ENCODE results near the gene RALY.

Gene RALY

GRCh38 chr20:34075647-34076046 lies 81.9 kb downstream of the RALY start:
- Histone ChIP-seq H3K9ac (ENCODE audit: low read length) (no peak overlapping the region), H3K36me3 (ENCODE audit: control insufficient read depth, insufficient read depth, low read length) (peaks cover 22% of the 10 kb centered on the region), H3K4me3 (ENCODE audit: low read length) (no peak overlapping the region), H3K27me3 (ENCODE audit: control insufficient read depth, insufficient read depth, low read length) (no peaks in the 10 kb centered on the region), H3K4me1 (ENCODE audit: control insufficient read depth, insufficient read depth, low read length) (no peaks in the 10 kb centered on the region), H3K9me3 (ENCODE audit: control insufficient read depth, low read length) (no peaks in the 10 kb centered on the region)

DNA sequence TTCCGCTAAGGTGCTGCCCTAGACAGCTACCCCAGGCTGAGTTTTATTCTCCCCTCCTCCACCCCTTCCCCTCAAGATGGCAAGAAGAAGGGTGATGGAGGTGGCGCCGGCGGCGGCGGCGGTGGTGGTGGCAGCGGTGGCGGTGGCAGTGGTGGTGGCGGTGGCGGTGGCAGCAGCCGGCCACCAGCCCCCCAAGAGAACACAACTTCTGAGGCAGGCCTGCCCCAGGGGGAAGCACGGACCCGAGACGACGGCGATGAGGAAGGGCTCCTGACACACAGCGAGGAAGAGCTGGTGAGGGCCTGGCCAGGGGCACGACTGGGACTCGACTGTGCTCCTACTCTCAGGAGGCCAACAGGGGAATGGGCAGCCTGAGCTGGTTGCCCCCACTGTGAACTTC lies 83.2 kb downstream of the RALY start:
- Histone ChIP-seq H3K4me3 (ENCODE audit: low read length) (no peak overlapping the region), H3K9me3 (ENCODE audit: control insufficient read depth, low read length) (no peaks in the 10 kb centered on the region), H3K36me3 (ENCODE audit: control insufficient read depth, insufficient read depth, low read length) (peaks cover 22% of the 10 kb centered on the region), H3K4me1 (ENCODE audit: control insufficient read depth, insufficient read depth, low read length) (peaks cover 5% of the 10 kb centered on the region), H3K27me3 (ENCODE audit: control insufficient read depth, insufficient read depth, low read length) (no peaks in the 10 kb centered on the region), H3K9ac (ENCODE audit: low read length) (no peak overlapping the region)

DNA sequence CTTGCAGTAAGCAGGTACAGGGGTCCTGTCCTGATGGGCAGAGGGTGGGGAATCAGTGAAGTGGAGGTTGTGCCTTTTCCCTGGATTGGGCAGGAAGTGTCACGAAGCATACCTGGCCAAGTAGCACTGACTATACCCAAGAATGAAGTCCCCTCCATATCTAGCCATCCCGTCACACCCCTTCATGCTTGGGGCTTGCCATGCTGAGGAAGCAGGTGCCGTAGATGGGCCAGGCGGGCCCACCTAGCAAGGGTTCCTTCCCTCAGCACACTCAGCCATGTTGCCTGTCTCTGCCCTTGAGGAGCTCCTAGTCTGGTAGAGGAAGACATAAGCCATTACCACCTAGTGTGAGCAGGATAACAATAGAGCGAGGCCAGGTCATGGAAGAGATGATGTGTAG lies 84.8 kb downstream of the RALY start:
- H3K9me3 ChIP-seq (ENCODE audit: control insufficient read depth, low read length) = no peaks in the 10 kb centered on the region
- peaks cover 20% of the 10 kb centered on the region for H3K4me1 ChIP-seq (ENCODE audit: control insufficient read depth, insufficient read depth, low read length)
- H3K36me3 ChIP-seq (ENCODE audit: control insufficient read depth, insufficient read depth, low read length) = peaks cover 20% of the 10 kb centered on the region
- no peak overlapping the region for H3K9ac ChIP-seq (ENCODE audit: low read length)
- H3K4me3 ChIP-seq (ENCODE audit: low read length) = no peak overlapping the region
- H3K27me3 ChIP-seq (ENCODE audit: control insufficient read depth, insufficient read depth, low read length) = no peaks in the 10 kb centered on the region

DNA sequence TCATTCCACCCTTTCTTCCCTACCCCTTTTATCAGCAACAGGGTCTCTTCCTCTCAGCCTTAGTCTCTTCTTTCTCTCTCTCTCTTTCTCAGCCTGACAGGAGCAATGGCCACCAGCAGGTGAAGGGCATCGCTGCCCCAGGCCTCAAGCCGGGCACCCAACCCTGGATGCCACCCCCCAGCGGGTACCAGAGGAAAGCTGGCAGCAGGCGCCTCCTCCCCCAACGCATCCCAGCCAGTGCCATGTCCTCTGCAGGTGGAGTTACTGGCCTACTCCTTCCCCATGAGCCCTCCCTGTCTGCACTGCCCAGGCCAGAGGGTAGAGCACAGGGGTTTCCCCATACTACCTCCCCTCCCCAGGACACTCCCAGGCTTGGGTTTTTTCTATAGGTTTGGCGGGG lies 86.1 kb downstream of the RALY start:
- peaks cover 15% of the 10 kb centered on the region for H3K36me3 ChIP-seq (ENCODE audit: control insufficient read depth, insufficient read depth, low read length)

GRCh38 chr20:34082232-34082887 lies 88.6 kb downstream of the RALY start:
- Histone ChIP-seq H3K4me1 (ENCODE audit: control insufficient read depth, insufficient read depth, low read length) (peaks cover 21% of the 10 kb centered on the region), H3K36me3 (ENCODE audit: control insufficient read depth, insufficient read depth, low read length) (peaks cover 11% of the 10 kb centered on the region), H3K9me3 (ENCODE audit: control insufficient read depth, low read length) (no peaks in the 10 kb centered on the region), H3K9ac (ENCODE audit: low read length) (no peak overlapping the region), H3K4me3 (ENCODE audit: low read length) (no peak overlapping the region), H3K27me3 (ENCODE audit: control insufficient read depth, insufficient read depth, low read length) (no peaks in the 10 kb centered on the region)

More for the DNA sequence above, 86.1 kb downstream of the RALY start:
- Histone ChIP-seq H3K4me1 (ENCODE audit: control insufficient read depth, insufficient read depth, low read length) (peaks cover 21% of the 10 kb centered on the region), H3K9ac (ENCODE audit: low read length) (no peak overlapping the region), H3K27me3 (ENCODE audit: control insufficient read depth, insufficient read depth, low read length) (no peaks in the 10 kb centered on the region), H3K9me3 (ENCODE audit: control insufficient read depth, low read length) (no peaks in the 10 kb centered on the region), H3K4me3 (ENCODE audit: low read length) (no peak overlapping the region)

DNA sequence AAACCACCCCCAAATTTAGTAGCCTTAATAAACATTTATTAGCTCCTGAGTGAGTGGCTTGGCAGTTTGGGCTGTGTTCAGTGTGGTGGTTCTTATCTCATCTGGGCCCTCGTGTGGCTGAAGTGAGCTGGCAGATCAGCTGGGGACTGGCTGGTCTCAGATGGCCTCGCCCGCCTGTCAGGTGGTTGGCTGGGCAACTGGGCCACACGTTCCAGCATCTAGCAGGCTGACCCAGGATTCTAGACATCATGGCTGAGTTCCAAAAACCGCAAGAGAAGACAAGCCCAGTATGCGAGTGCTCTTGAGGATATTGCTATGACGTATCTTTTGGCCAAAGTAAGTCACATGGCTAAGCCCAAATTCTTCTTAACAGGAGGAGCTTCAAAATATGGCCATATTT lies 89.4 kb downstream of the RALY start:
- no peaks in the 10 kb centered on the region for H3K27me3 ChIP-seq (ENCODE audit: control insufficient read depth, insufficient read depth, low read length)
- no peak overlapping the region for H3K9ac ChIP-seq (ENCODE audit: low read length)
- no peaks in the 10 kb centered on the region for H3K9me3 ChIP-seq (ENCODE audit: control insufficient read depth, low read length)
- H3K4me3 ChIP-seq (ENCODE audit: low read length) = no peak overlapping the region
- peaks cover 21% of the 10 kb centered on the region for H3K4me1 ChIP-seq (ENCODE audit: control insufficient read depth, insufficient read depth, low read length)
- peaks cover 13% of the 10 kb centered on the region for H3K36me3 ChIP-seq (ENCODE audit: control insufficient read depth, insufficient read depth, low read length)

GRCh38 chr20:34083781-34084180 lies 90.1 kb downstream of the RALY start:
- no peaks in the 10 kb centered on the region for H3K9me3 ChIP-seq (ENCODE audit: control insufficient read depth, low read length)
- H3K36me3 ChIP-seq (ENCODE audit: control insufficient read depth, insufficient read depth, low read length) = peaks cover 15% of the 10 kb centered on the region
- H3K27me3 ChIP-seq (ENCODE audit: control insufficient read depth, insufficient read depth, low read length) = no peaks in the 10 kb centered on the region
- H3K9ac ChIP-seq (ENCODE audit: low read length) = no peak overlapping the region
- no peak overlapping the region for H3K4me3 ChIP-seq (ENCODE audit: low read length)
- peaks cover 21% of the 10 kb centered on the region for H3K4me1 ChIP-seq (ENCODE audit: control insufficient read depth, insufficient read depth, low read length)

- H3K27me3 ChIP-seq (ENCODE audit: control insufficient read depth, insufficient read depth, low read length) = no peaks in the 10 kb centered on the region
- H3K9me3 ChIP-seq (ENCODE audit: control insufficient read depth, low read length) = no peaks in the 10 kb centered on the region
- H3K36me3 ChIP-seq (ENCODE audit: control insufficient read depth, insufficient read depth, low read length) = peaks cover 11% of the 10 kb centered on the region
- no peak overlapping the region for H3K9ac ChIP-seq (ENCODE audit: low read length)
- peaks cover 21% of the 10 kb centered on the region for H3K4me1 ChIP-seq (ENCODE audit: control insufficient read depth, insufficient read depth, low read length)
- no peak overlapping the region for H3K4me3 ChIP-seq (ENCODE audit: low read length)
Observed at GRCh38 chr20:34084227-34084923, 90.7 kb downstream of the RALY start.

DNA sequence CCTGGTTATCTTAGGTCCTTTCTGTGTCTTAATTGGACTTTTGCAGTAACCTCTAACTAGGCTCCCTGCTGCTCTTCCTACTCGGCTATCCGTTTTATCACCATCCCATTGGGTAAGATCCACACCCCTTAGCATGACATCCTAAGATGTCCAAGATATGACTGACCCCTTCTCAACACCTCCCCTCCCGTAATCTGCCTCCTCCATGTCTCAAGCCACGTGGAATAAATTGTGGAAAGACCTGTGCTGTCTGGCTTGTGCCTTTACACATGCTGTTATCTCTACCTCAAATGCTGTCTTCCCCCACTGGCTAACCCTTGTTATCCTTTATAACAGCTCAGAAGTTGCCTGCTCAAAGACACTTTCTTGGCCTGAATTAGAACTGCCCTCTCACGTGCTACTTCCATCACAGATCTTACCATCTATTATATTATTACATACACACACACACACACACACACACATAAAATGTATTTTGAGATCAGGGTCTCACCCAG lies 91.9 kb downstream of the RALY start:
- Histone ChIP-seq H3K9me3 (ENCODE audit: control insufficient read depth, low read length) (no peaks in the 10 kb centered on the region), H3K4me1 (ENCODE audit: control insufficient read depth, insufficient read depth, low read length) (peaks cover 21% of the 10 kb centered on the region), H3K36me3 (ENCODE audit: control insufficient read depth, insufficient read depth, low read length) (peaks cover 18% of the 10 kb centered on the region), H3K9ac (ENCODE audit: low read length) (no peak overlapping the region), H3K27me3 (ENCODE audit: control insufficient read depth, insufficient read depth, low read length) (no peaks in the 10 kb centered on the region), H3K4me3 (ENCODE audit: low read length) (no peak overlapping the region)

- Histone ChIP-seq H3K4me1 (ENCODE audit: control insufficient read depth, insufficient read depth, low read length) (peaks cover under 1% of the 10 kb centered on the region), H3K9ac (ENCODE audit: low read length) (no peak overlapping the region), H3K9me3 (ENCODE audit: control insufficient read depth, low read length) (no peaks in the 10 kb centered on the region), H3K27me3 (ENCODE audit: control insufficient read depth, insufficient read depth, low read length) (no peaks in the 10 kb centered on the region), H3K36me3 (ENCODE audit: control insufficient read depth, insufficient read depth, low read length) (peaks cover 23% of the 10 kb centered on the region), H3K4me3 (ENCODE audit: low read length) (no peak overlapping the region)
Observed at GRCh38 chr20:34088305-34089174, 94.8 kb downstream of the RALY start.

DNA sequence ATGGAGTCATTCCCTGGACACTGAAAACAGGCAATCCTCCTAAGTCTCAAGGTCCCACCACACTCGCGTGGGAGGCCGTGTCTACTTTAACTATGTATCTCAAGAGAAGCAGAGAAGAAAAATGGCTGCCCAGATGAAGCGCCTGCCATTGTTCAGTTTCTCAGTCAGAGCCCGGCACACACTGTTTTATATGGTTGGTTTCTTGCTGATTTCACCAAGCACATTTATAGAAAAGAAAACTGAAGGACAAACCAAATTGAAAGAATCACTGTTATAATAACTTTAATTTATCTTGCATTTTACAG lies 95.4 kb downstream of the RALY start:
- Histone ChIP-seq H3K4me1 (ENCODE audit: control insufficient read depth, insufficient read depth, low read length) (no peaks in the 10 kb centered on the region), H3K36me3 (ENCODE audit: control insufficient read depth, insufficient read depth, low read length) (peaks cover 23% of the 10 kb centered on the region), H3K9me3 (ENCODE audit: control insufficient read depth, low read length) (no peaks in the 10 kb centered on the region), H3K27me3 (ENCODE audit: control insufficient read depth, insufficient read depth, low read length) (no peaks in the 10 kb centered on the region), H3K4me3 (ENCODE audit: low read length) (no peak overlapping the region), H3K9ac (ENCODE audit: low read length) (no peak overlapping the region)
